Activated naive CD8-positive, alpha-beta T cell treated with anti-CD3 and anti-CD28 coated beads, Interleukin-2, amount 50 U/mL, for 16 hours (primary cell): ENCODE data around the gene INPP5F.
A peak's percentile ranks its signal among the peaks of the same experiment; 100 is the strongest.
"Not testable (repeated sequence)": the region's sequence is repeated elsewhere in the genome, so short reads cannot be mapped to it uniquely, and the experiment has no call there.

ENCODE experiments used
- DNase-seq: peaks from one replicate; pipeline ENCODE4 v3.0.0-alpha.2; 2020; ENCODE audit warnings: low read depth, low spot score

INPP5F gene

GRCh38 chr10:119742947-119743648 lies 17.2 kb downstream of the INPP5F start:
- DNase-seq: no peak

- no peak for DNase-seq
These were observed 22.1 kb downstream of the INPP5F start for GRCh38 chr10:119747940-119748339.

- DNase-seq: no peak
These were observed 23.0 kb downstream of the INPP5F start for GRCh38 chr10:119748871-119749270.

- DNase-seq: no peak
These were observed 23.6 kb downstream of the INPP5F start for GRCh38 chr10:119749455-119749854.

GRCh38 chr10:119750391-119751230 lies 24.8 kb downstream of the INPP5F start:
- DNase-seq: peak; percentile 14

- no peak for DNase-seq
These were observed 27.5 kb downstream of the INPP5F start for GRCh38 chr10:119753309-119753708.

GRCh38 chr10:119754085-119754484 lies 28.2 kb downstream of the INPP5F start:
- DNase-seq: no peak

GRCh38 chr10:119754936-119755335 lies 29.1 kb downstream of the INPP5F start:
- DNase-seq: no peak

- DNase-seq: no peak
These were observed 29.6 kb downstream of the INPP5F start for GRCh38 chr10:119755446-119755845.

- no peak for DNase-seq
These were observed 32.8 kb downstream of the INPP5F start for GRCh38 chr10:119758448-119759195.

- no peak for DNase-seq
These were observed 34.0 kb downstream of the INPP5F start for GRCh38 chr10:119759832-119760231.

GRCh38 chr10:119761106-119761505 lies 35.3 kb downstream of the INPP5F start:
- DNase-seq: no peak

GRCh38 chr10:119762035-119762434 lies 36.2 kb downstream of the INPP5F start:
- DNase-seq: no peak

- DNase-seq: no peak
These were observed 37.3 kb downstream of the INPP5F start for GRCh38 chr10:119762805-119763798.

- DNase-seq: no peak
These were observed 42.7 kb downstream of the INPP5F start for GRCh38 chr10:119768455-119769094.

GRCh38 chr10:119769886-119770285 lies 44.0 kb downstream of the INPP5F start:
- DNase-seq: no peak

GRCh38 chr10:119770928-119771327 lies 45.1 kb downstream of the INPP5F start:
- no peak for DNase-seq

- no peak for DNase-seq
These were observed 46.5 kb downstream of the INPP5F start for GRCh38 chr10:119772334-119772733.

GRCh38 chr10:119773041-119773440 lies 47.2 kb downstream of the INPP5F start:
- DNase-seq: not testable (repeated sequence)

- no peak for DNase-seq
These were observed 49.7 kb downstream of the INPP5F start for GRCh38 chr10:119775529-119775928.
